Measurements from ENCODE around the gene PDHX.

Gene PDHX

DNA sequence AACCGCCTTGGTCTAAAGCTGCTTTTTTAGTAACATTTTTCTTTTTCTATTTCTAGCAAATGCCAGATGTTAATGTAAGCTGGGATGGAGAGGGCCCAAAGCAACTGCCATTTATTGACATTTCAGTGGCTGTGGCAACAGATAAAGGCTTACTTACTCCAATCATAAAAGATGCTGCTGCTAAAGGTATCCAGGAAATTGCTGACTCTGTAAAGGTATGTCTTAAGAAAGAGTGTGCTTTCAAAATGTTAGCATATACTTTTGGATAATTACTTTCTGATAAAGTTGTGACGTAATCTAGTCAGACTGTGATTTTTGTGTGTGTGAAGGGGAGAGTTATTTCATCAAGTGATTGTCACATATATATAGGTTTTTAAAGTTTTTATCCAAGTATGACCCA lies 68.1 kb downstream of the PDHX start:
- DNase-seq: no peak
- no peak overlapping the region for H3K4me3 ChIP-seq (ENCODE audit: low read depth in 1 of 2, low read length in 2 of 2)
- H3K4me2 ChIP-seq (ENCODE audit: insufficient read depth, low read length): no peak overlapping the region
- H3K4me1 ChIP-seq (ENCODE audit: insufficient read depth, low read length): peaks cover 26% of the 10 kb centered on the region
- no peak overlapping the region for H3K27ac ChIP-seq (ENCODE audit: low read length)
- no peaks in the 10 kb centered on the region for H3K27me3 ChIP-seq (ENCODE audit: insufficient read depth, low read length, poor library complexity)
- H4K20me1 ChIP-seq (ENCODE audit: insufficient read depth, low read length): no peaks in the 10 kb centered on the region
- H3K9me3 ChIP-seq (ENCODE audit: insufficient read depth, low read length, severe bottlenecking): peaks cover 2% of the 10 kb centered on the region
- ATAC-seq (ENCODE audit: insufficient read depth, low read depth): no peak
- no peak overlapping the region for H2AFZ ChIP-seq (ENCODE audit: low read depth, low read length)
- H3K79me2 ChIP-seq (ENCODE audit: insufficient read depth, low read length): no peaks in the 10 kb centered on the region
- H3K9ac ChIP-seq (ENCODE audit: low read depth, low read length): no peak overlapping the region
- peaks cover 12% of the 10 kb centered on the region; the same call in 1 of the 2 replicates for H3K36me3 ChIP-seq (ENCODE audit: insufficient read depth, low read length)
- TF ChIP-seq EZH2 (IDR thresholded peaks at IDR 0.05; ENCODE audit: borderline replicate concordance, low read depth, low read length, severe bottlenecking): no peak
- TF ChIP-seq, protein P1, sequence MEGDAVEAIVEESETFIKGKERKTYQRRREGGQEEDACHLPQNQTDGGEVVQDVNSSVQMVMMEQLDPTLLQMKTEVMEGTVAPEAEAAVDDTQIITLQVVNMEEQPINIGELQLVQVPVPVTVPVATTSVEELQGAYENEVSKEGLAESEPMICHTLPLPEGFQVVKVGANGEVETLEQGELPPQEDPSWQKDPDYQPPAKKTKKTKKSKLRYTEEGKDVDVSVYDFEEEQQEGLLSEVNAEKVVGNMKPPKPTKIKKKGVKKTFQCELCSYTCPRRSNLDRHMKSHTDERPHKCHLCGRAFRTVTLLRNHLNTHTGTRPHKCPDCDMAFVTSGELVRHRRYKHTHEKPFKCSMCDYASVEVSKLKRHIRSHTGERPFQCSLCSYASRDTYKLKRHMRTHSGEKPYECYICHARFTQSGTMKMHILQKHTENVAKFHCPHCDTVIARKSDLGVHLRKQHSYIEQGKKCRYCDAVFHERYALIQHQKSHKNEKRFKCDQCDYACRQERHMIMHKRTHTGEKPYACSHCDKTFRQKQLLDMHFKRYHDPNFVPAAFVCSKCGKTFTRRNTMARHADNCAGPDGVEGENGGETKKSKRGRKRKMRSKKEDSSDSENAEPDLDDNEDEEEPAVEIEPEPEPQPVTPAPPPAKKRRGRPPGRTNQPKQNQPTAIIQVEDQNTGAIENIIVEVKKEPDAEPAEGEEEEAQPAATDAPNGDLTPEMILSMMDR (IDR thresholded peaks at IDR 0.05; ENCODE audit: borderline replicate concordance, extremely low read depth, low read length, poor library complexity, severe bottlenecking): no peak

DNA sequence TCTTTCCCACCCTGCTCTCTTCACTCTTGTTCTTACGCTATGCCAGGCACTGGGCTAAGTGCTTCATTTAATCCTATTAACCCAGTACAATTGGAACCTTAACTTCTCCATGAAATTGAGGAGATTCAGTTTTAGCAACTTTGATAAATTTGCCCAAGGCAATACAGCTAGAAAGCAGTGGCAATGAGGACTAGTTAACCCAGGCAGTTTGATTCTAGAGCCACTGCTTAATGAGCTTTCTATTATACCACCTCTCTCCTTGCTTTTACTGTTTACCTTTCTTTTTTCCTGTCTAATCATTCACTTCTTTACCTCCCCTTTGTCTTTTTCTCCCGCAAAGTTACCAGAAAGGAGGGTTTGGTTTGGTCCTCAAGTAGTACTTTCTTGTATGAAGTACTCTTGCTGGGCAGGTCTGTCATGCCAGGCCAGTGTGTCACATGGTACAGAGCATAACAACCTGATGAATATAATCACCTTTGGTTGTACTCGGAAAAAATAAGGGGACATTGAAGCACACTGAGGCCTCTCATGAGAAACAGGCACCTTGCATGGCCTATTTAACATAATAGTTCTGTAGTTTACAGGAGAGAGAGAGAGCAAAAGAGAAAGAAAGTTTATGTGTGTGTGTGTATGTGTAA lies 70.6 kb downstream of the PDHX start:
- no peak for ATAC-seq (ENCODE audit: insufficient read depth, low read depth)
- DNase-seq: no peak
- Histone ChIP-seq H3K27me3 (ENCODE audit: insufficient read depth, low read length, poor library complexity) (no peaks in the 10 kb centered on the region), H3K9ac (ENCODE audit: low read depth, low read length) (no peak overlapping the region), H2AFZ (ENCODE audit: low read depth, low read length) (no peak overlapping the region), H3K4me2 (ENCODE audit: insufficient read depth, low read length) (no peak overlapping the region), H4K20me1 (ENCODE audit: insufficient read depth, low read length) (no peaks in the 10 kb centered on the region), H3K9me3 (ENCODE audit: insufficient read depth, low read length, severe bottlenecking) (no peaks in the 10 kb centered on the region), H3K4me1 (ENCODE audit: insufficient read depth, low read length) (peaks cover 26% of the 10 kb centered on the region), H3K79me2 (ENCODE audit: insufficient read depth, low read length) (no peaks in the 10 kb centered on the region), H3K27ac (ENCODE audit: low read length) (no peak overlapping the region), H3K4me3 (ENCODE audit: low read depth in 1 of 2, low read length in 2 of 2) (no peak overlapping the region), H3K36me3 (ENCODE audit: insufficient read depth, low read length) (peaks cover 4% of the 10 kb centered on the region; the same call in 1 of the 2 replicates)
- TF ChIP-seq, protein P1 (IDR thresholded peaks at IDR 0.05; ENCODE audit: borderline replicate concordance, extremely low read depth, low read length, poor library complexity, severe bottlenecking): no peak
- no peak for TF ChIP-seq EZH2 (IDR thresholded peaks at IDR 0.05; ENCODE audit: borderline replicate concordance, low read depth, low read length, severe bottlenecking)

DNA sequence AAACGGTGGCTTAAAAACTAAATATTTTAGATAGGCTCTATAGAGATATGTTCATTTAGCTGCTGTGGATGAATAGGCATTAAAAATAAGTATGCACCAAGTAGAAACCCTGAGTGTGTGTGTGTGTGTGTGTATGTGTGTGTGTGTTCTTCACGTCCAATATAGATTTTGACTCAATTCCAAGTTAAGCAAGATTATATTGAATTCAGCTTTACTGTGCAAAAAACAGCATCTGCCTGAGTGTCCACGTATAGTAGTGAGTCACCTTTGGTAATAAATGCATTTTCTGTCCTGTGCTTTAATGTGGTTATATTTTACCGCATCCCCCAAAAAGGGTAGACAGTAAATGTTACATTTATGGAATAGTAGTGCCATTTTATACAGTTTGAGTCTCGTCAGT lies 71.2 kb downstream of the PDHX start:
- Histone ChIP-seq H3K79me2 (ENCODE audit: insufficient read depth, low read length) (no peaks in the 10 kb centered on the region), H3K4me2 (ENCODE audit: insufficient read depth, low read length) (no peak overlapping the region), H3K4me1 (ENCODE audit: insufficient read depth, low read length) (peaks cover 26% of the 10 kb centered on the region), H3K36me3 (ENCODE audit: insufficient read depth, low read length) (peaks cover 4% of the 10 kb centered on the region; the same call in 1 of the 2 replicates), H3K27me3 (ENCODE audit: insufficient read depth, low read length, poor library complexity) (no peaks in the 10 kb centered on the region), H2AFZ (ENCODE audit: low read depth, low read length) (no peak overlapping the region), H3K4me3 (ENCODE audit: low read depth in 1 of 2, low read length in 2 of 2) (no peak overlapping the region), H3K27ac (ENCODE audit: low read length) (no peak overlapping the region), H4K20me1 (ENCODE audit: insufficient read depth, low read length) (no peaks in the 10 kb centered on the region), H3K9ac (ENCODE audit: low read depth, low read length) (no peak overlapping the region), H3K9me3 (ENCODE audit: insufficient read depth, low read length, severe bottlenecking) (no peaks in the 10 kb centered on the region)
- no peak for TF ChIP-seq EZH2 (IDR thresholded peaks at IDR 0.05; ENCODE audit: borderline replicate concordance, low read depth, low read length, severe bottlenecking)
- DNase-seq: no peak
- ATAC-seq (ENCODE audit: insufficient read depth, low read depth): no peak

DNA sequence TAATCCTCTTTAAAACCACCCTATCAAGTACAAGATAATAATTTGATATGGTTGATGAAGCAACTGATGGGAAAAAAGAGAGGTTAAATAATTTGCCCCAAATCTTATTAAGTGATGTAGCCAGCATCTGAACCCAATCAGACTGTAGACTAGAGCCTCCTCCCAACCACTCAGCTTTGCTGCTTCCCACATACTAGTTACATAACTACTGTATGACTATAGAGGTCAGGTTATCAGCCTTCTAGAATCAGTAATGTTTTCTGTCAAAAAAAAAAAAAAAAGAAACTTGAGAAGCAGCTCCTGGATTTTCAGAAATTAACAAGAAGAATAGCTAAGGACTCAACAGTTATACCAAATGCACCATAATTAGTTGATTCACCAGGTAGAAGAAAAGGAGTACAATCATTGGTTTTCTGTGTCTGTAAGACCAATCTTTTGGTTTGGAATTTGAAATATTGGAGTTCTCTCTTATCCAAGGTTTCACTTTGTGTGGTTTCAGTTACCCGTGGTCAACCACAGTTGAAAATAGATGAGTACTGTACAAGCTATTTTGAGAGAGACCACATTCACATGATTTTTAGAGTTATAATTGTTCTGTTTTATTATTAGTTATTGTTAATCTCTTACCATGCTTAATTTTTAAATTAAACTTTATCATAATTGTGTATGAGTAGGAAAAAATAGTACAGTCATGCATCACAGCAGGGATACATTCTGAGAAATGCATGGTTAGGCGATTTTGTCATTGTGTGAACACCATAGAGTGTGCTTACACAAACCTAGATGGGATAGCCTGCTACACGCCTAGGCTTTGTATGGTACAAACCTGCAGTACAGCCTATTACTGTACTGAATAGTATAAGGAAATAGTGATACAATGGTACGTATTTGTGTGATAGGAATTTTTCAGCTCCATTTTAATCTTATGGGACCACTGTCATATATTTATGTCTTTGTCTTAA lies 72.2 kb downstream of the PDHX start:
- H3K9me3 ChIP-seq (ENCODE audit: insufficient read depth, low read length, severe bottlenecking): no peaks in the 10 kb centered on the region
- H2AFZ ChIP-seq (ENCODE audit: low read depth, low read length): no peak overlapping the region
- H3K9ac ChIP-seq (ENCODE audit: low read depth, low read length): no peak overlapping the region
- peaks cover 4% of the 10 kb centered on the region; the same call in 1 of the 2 replicates for H3K36me3 ChIP-seq (ENCODE audit: insufficient read depth, low read length)
- no peak for DNase-seq
- H3K27ac ChIP-seq (ENCODE audit: low read length): peak overlapping the region; percentile 31; the same call in 1 of the 2 replicates
- H3K79me2 ChIP-seq (ENCODE audit: insufficient read depth, low read length): no peaks in the 10 kb centered on the region
- peak; percentile 78 for ATAC-seq (ENCODE audit: insufficient read depth, low read depth)
- H3K4me2 ChIP-seq (ENCODE audit: insufficient read depth, low read length): no peak overlapping the region
- peaks cover 26% of the 10 kb centered on the region for H3K4me1 ChIP-seq (ENCODE audit: insufficient read depth, low read length)
- no peaks in the 10 kb centered on the region for H3K27me3 ChIP-seq (ENCODE audit: insufficient read depth, low read length, poor library complexity)
- TF ChIP-seq EZH2 (IDR thresholded peaks at IDR 0.05; ENCODE audit: borderline replicate concordance, low read depth, low read length, severe bottlenecking): no peak
- TF ChIP-seq, protein P1 (IDR thresholded peaks at IDR 0.05; ENCODE audit: borderline replicate concordance, extremely low read depth, low read length, poor library complexity, severe bottlenecking): no peak
- no peak overlapping the region for H3K4me3 ChIP-seq (ENCODE audit: low read depth in 1 of 2, low read length in 2 of 2)
- H4K20me1 ChIP-seq (ENCODE audit: insufficient read depth, low read length): no peaks in the 10 kb centered on the region

All from DND-41 (cell line).